Thyroid gland (tissue), 4 donors: ENCODE data around the gene SLC9A5. TPM values are rescaled to one million over a fixed set of nuclear protein-coding genes. Genes with fewer than 3 reads are reported as not detected.

Experiments
- DNase-seq, 2 donors: peaks; one replicate each; pipeline ENCODE4 v3.0.0-alpha.2; 2019
- H3K27ac ChIP-seq, 3 donors: fragments of 200-600 bp; sonication (generic); 1 replicate in 2 of 3; 2 replicates in 1 of 3; pipeline ENCODE4 v1.5.1; 2016 to 2019; ENCODE audit warnings: mild to moderate bottlenecking in 1 of 3, moderate library complexity in 1 of 3
- H3K27me3 ChIP-seq: fragments of 200-600 bp; sonication (generic); one replicate; pipeline ENCODE4 v1.5.1; 2019
- H3K36me3 ChIP-seq, 2 donors: fragments of 200-600 bp; sonication (generic); one replicate each; pipeline ENCODE4 v1.5.1; 2016 to 2019
- H3K4me1 ChIP-seq, 2 donors: fragments of 200-600 bp; sonication (generic); one replicate each; pipeline ENCODE4 v1.5.1; 2017 to 2019
- H3K4me3 ChIP-seq, 3 donors: fragments of 200-600 bp; sonication (generic); replicated peaks in 1 of 3; 1 replicate in 2 of 3; 2 replicates in 1 of 3; pipeline ENCODE4 v1.5.1; 2016; ENCODE audit warnings: mild to moderate bottlenecking in 1 of 3
- H3K9me3 ChIP-seq: fragments of 200-600 bp; sonication (generic); one replicate; pipeline ENCODE4 v1.5.1; 2017
- POLR2A ChIP-seq, 2 donors: fragments of 450-650 bp; IDR thresholded peaks; one replicate each; pipeline ENCODE4 v1.6.1; 2017; ENCODE audit warnings: antibody characterized with exemption in 2 of 2, mild to moderate bottlenecking in 2 of 2, moderate library complexity in 1 of 2
- WGBS, 2 donors: methylation state at CpG; one replicate each; pipeline ENCODE4 v1.1.5; 2017; 5-methylcytosine and 5-hydroxymethylcytosine counted together
- intact Hi-C: fragments of 100-400 bp; cut with DNase I; formaldehyde crosslinking; loops from one replicate; pipeline ENCODE4 v1.15.1; 2023
- total RNA-seq, 4 donors: library from RNA; depleted of rRNA; stranded (reverse); fragments of >200 nt; gene quantifications; one replicate each; pipeline ENCODE4 v1.2.3, GENCODE V29; 2016
- TF ChIP-seq, protein P1 (sequence below), 6 experiments: fragments of 200-600 bp in 3 of 6; fragments of 450-650 bp in 3 of 6; sonication (generic) in 3 of 6; IDR thresholded peaks; one replicate each; pipeline ENCODE4 v1.5.1; 2016 to 2019; ENCODE audit warnings: antibody characterized with exemption in 6 of 6, mild to moderate bottlenecking in 2 of 6, inconsistent platforms in 1 of 6, moderate library complexity in 1 of 6

SLC9A5 gene
- total RNA-seq, 4 donors from 2014 or later, result 0.56 to 3.0 (median 1.1) TPM

DNA sequence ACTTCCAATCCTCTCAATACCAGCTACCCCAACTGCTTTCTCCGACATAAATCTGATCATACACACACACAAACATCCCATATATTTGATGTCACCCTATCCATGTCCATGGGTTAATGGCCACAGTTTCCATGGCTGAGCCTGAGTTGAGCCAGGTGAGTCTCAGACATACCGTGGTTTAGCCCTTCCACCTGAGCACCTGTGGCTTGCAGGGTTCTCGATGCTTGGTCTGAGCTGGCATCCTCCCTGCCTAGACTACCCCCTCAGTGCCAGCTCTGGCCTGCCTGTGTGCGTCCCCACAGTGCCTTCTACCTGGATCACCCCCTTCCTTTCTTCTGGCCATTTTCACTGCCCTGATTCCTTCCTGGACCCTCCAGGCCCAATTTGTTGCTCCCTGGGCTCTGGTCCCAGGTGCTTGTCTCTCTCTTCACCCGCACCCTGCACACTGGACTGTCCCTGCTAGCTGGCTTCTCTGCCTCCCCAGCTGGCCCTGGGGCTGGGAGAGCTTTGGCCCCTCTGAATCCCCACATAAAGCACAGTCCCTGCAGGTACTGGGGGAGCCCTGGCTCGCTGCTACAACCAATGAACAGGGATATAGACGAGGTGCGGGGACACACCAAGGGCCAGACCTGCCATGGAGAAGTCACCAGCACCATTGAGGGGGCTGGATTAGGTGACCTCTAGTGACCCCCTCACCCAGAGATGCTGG, 42.5 kb upstream of the SLC9A5 start:
- H3K36me3 ChIP-seq, result peaks cover 19 to 23% of the 10 kb centered on the region in 2 donors
- H3K9me3 ChIP-seq, result no peaks in the 10 kb centered on the region
- H3K4me3 ChIP-seq, result no peak overlapping the region
- no peak overlapping the region for H3K27ac ChIP-seq
- no peak for TF ChIP-seq POLR2A (IDR thresholded peaks at IDR 0.05)
- TF ChIP-seq, protein P1, sequence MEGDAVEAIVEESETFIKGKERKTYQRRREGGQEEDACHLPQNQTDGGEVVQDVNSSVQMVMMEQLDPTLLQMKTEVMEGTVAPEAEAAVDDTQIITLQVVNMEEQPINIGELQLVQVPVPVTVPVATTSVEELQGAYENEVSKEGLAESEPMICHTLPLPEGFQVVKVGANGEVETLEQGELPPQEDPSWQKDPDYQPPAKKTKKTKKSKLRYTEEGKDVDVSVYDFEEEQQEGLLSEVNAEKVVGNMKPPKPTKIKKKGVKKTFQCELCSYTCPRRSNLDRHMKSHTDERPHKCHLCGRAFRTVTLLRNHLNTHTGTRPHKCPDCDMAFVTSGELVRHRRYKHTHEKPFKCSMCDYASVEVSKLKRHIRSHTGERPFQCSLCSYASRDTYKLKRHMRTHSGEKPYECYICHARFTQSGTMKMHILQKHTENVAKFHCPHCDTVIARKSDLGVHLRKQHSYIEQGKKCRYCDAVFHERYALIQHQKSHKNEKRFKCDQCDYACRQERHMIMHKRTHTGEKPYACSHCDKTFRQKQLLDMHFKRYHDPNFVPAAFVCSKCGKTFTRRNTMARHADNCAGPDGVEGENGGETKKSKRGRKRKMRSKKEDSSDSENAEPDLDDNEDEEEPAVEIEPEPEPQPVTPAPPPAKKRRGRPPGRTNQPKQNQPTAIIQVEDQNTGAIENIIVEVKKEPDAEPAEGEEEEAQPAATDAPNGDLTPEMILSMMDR (IDR thresholded peaks at IDR 0.05), result no peak
- no peaks in the 10 kb centered on the region for H3K27me3 ChIP-seq
- intact Hi-C loops, result no loop called here
- no peak for DNase-seq
- no peaks in the 10 kb centered on the region for H3K4me1 ChIP-seq
- 92 to 95% methylated on average over 8 of the region's 8 CpGs for WGBS, 2 donors

GRCh38 chr16:67206838-67207248, 41.9 kb upstream of the SLC9A5 start:
- 83 to 98% methylated on average over 2 to 3 of the region's 3 CpGs for WGBS, 2 donors
- peaks cover 13 to 17% of the 10 kb centered on the region in 2 donors for H3K36me3 ChIP-seq
- DNase-seq, result no peak

DNA sequence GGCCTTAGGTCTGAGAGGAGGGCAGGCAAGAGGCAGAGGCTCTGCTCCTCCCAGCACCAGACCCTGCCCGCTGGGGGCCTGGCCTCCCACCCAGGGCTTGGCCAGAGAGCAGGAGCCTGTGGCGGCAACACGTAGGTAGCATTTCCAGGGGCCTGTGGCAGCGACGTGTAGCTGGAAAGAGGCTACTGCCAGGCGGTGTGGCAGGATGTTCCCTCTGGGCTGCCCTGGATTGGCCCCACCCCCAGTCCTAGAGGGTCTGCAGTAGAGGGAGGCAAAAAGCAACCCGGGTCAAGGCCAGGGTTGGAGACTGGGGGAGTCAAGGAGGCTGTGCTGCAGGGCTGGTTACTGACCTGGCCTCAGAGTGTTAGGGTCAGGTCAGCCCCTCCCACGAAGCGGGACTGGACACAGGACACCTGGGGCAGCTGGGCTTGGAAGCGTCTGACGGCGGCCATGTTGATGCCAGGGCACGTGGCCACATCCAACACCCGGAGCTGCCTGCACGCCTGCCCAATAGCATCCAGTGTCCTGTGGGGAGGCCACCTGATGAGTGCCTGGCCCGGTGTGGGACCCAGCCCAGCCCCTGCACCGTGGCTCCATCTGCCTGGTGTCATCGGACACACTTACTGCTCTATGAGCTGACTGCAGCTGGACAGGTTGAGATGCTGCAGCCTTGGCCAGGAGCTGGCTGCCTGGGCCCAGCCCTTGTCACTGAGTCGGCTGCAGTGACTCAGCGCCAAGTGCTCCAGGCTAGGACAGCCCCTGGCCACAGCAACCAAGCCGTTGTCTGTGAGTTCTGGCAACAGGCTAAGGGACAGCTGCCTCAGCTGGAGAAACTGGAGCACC, 41.3 kb upstream of the SLC9A5 start:
- no peak for DNase-seq
- peaks cover 7 to 11% of the 10 kb centered on the region in 2 donors for H3K36me3 ChIP-seq
- no peaks in the 10 kb centered on the region for H3K27me3 ChIP-seq
- no peak overlapping the region for H3K27ac ChIP-seq
- intact Hi-C loops, result no loop called here
- no peaks in the 10 kb centered on the region for H3K9me3 ChIP-seq
- no peak overlapping the region for H3K4me3 ChIP-seq
- TF ChIP-seq, protein P1 (IDR thresholded peaks at IDR 0.05), result no peak
- TF ChIP-seq POLR2A (IDR thresholded peaks at IDR 0.05), result no peak
- WGBS, 2 donors, result 76 to 85% methylated on average over 10 to 21 of the region's 21 CpGs
- H3K4me1 ChIP-seq, result no peaks in the 10 kb centered on the region

More at GRCh38 chr16:67206838-67207248, 41.9 kb upstream of the SLC9A5 start:
- Histone ChIP-seq H3K27me3 (no peaks in the 10 kb centered on the region), H3K4me3 (no peak overlapping the region), H3K4me1 (no peaks in the 10 kb centered on the region), H3K27ac (no peak overlapping the region), H3K9me3 (no peaks in the 10 kb centered on the region)
- no peak for TF ChIP-seq POLR2A (IDR thresholded peaks at IDR 0.05)
- TF ChIP-seq, protein P1 (IDR thresholded peaks at IDR 0.05), result no peak
- intact Hi-C loops, result no loop called here

DNA sequence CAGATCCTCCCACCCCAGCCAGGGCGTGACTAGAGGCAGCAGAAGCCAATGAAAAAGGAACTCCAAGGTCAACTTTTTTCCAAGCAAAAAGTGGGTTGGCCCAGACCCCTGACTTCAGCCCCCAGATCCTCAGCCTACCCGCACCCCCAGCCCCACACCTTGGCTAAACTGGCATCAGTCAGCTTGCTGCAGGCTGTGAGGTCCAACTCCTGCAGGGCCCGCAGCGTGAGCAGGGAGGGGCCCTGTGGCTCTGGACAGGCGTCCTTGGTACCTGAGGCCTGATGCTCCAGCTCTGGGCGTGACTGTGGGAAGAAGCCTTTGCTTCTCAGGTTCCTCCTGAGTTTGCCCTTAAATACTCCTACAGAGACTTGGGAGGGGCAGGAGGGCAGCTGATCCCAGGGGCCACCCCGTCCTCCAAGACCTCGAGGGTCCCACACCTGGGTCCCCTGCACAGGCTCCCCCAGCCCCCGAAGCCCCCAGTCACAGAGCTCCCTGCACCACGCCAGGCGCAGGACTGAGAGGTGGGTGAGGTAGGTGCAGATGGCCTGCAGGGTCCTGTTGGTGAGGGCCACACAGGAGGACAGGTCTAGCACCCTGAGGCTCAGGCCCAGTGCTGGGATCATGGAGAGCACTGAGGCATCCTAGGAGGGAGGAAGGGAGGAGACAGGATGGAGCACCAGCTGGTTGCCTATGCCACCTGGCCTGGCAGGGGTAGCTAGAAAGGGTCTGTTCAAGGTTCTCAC, 40.5 kb upstream of the SLC9A5 start:
- DNase-seq, result no peak
- H3K4me1 ChIP-seq, result no peaks in the 10 kb centered on the region
- H3K4me3 ChIP-seq, result no peak overlapping the region
- intact Hi-C loops, result no loop called here
- no peak for TF ChIP-seq POLR2A (IDR thresholded peaks at IDR 0.05)
- TF ChIP-seq, protein P1 (IDR thresholded peaks at IDR 0.05), result no peak
- peaks cover 4% of the 10 kb centered on the region in 2 donors for H3K36me3 ChIP-seq
- H3K27me3 ChIP-seq, result no peaks in the 10 kb centered on the region
- no peak overlapping the region for H3K27ac ChIP-seq
- H3K9me3 ChIP-seq, result no peaks in the 10 kb centered on the region
- 90 to 96% methylated on average over 8 to 11 of the region's 11 CpGs for WGBS, 2 donors
